BE2C (cell line): ENCODE results near the gene UGDH.

Experiments
- DNase-seq: peaks from one replicate; pipeline ENCODE4 v3.0.0-alpha.2; 2020
- H3K27me3 ChIP-seq: fragments of 250-450 bp; sonication (Bioruptor Pico); 2 replicates; pipeline ENCODE4 v1.5.1; 2020; ENCODE audit warnings: mild to moderate bottlenecking
- H3K36me3 ChIP-seq: fragments of 250-450 bp; sonication (Bioruptor Pico); 2 replicates; pipeline ENCODE4 v1.5.1; 2020; ENCODE audit warnings: mild to moderate bottlenecking
- H3K4me1 ChIP-seq: fragments of 250-450 bp; sonication (Bioruptor Pico); 2 replicates; pipeline ENCODE4 v1.5.1; 2020
- H3K4me3 ChIP-seq: 2 replicates; pipeline ENCODE4 v1.5.1; 2011; ENCODE audit warnings: low read depth, low read length
- H3K9me3 ChIP-seq: fragments of 250-450 bp; sonication (Bioruptor Pico); 2 replicates; pipeline ENCODE4 v1.5.1; 2020
- TF ChIP-seq, protein P1 (sequence below): IDR thresholded peaks from 2 replicates; pipeline ENCODE4 v1.5.1; 2012; ENCODE audit warnings: mild to moderate bottlenecking, low read depth, low read length

The UGDH gene

DNA sequence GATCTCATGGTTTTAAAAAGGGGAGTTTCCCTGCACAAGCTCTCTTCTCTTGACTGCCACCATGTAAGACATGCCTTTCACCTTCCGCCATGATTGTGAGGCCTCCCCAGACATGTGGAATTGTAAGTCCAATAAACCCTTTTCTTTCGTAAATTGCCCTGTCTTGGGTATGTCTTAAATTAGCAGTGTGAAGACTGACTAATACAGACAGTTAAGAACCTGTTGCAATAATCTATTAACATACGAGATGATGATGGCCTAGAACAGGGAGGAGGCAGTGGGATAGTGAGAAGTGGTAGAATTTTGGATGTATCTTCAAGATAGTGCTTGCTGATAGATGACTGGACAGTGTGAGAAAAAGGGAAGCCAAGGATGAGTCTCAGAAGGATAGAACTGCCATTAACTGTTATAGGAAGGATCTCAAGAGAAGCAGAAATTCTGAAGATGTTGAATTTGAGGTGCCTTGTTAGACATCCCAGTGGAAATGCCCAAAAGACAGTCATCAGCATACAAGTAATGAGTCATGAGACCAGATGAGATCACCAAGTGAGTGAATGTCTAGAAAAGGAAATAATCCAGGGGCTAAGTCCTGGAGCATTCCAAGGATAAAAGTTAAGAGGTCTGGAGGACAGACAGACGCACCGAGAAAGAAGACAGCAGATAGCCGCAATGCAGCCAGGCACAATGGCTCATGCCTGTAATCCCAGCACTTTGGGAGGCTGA, 38.8 kb upstream of the UGDH start:
- no peak overlapping the region for H3K4me3 ChIP-seq
- TF ChIP-seq, protein P1, sequence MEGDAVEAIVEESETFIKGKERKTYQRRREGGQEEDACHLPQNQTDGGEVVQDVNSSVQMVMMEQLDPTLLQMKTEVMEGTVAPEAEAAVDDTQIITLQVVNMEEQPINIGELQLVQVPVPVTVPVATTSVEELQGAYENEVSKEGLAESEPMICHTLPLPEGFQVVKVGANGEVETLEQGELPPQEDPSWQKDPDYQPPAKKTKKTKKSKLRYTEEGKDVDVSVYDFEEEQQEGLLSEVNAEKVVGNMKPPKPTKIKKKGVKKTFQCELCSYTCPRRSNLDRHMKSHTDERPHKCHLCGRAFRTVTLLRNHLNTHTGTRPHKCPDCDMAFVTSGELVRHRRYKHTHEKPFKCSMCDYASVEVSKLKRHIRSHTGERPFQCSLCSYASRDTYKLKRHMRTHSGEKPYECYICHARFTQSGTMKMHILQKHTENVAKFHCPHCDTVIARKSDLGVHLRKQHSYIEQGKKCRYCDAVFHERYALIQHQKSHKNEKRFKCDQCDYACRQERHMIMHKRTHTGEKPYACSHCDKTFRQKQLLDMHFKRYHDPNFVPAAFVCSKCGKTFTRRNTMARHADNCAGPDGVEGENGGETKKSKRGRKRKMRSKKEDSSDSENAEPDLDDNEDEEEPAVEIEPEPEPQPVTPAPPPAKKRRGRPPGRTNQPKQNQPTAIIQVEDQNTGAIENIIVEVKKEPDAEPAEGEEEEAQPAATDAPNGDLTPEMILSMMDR = no peak
- DNase-seq = no peak
- H3K9me3 ChIP-seq = no peaks in the 10 kb centered on the region
- no peaks in the 10 kb centered on the region for H3K36me3 ChIP-seq
- H3K27me3 ChIP-seq = no peaks in the 10 kb centered on the region
- no peaks in the 10 kb centered on the region; the same call in 1 of the 2 replicates for H3K4me1 ChIP-seq

DNA sequence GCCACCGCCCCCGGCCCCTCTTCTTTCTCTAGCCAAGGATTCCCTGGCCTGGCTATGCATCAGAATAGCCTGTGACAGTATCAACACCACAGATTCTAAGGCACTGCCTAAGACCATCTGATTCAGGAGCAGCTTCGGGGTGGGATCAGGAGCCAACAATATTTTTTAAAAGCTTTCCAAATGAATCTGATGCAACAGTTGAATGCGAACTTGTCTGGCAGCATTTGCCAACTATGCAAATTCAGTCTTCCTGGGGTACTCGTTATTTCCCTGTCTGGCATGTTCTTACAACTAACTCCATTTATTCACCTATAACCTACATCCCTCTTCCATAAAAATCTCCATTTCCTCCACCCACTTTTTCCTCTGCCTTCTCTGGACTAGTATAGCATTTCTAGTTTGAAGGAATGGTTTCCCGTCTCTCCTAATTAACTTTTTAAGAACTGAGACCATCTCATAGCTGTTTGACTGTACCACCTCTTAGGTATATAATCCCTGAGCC, 36.2 kb upstream of the UGDH start:
- Histone ChIP-seq H3K27me3 (no peaks in the 10 kb centered on the region), H3K4me3 (no peak overlapping the region), H3K4me1 (no peaks in the 10 kb centered on the region; the same call in 1 of the 2 replicates), H3K9me3 (no peaks in the 10 kb centered on the region), H3K36me3 (no peaks in the 10 kb centered on the region)
- no peak for DNase-seq
- TF ChIP-seq, protein P1 = no peak

DNA sequence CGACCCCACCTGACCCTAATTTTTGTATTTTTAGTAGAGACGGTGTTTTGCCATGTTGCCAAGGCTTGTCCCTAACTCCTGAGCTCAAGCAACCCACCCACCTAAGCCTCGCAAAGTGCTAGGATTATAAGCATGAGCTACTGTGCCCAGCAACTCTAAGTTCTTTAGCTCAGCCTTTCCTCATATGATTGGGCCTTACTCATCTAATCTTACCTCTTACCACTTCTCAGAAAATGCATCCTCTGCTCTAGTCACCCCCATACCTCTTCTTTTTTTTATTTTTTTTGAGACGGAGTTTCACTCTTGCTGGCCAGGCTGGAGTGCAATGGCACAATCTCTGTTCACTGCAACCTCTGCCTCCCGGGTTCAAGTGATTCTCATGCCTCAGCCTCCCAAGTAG, 35.6 kb upstream of the UGDH start:
- Histone ChIP-seq H3K4me3 (no peak overlapping the region), H3K9me3 (no peaks in the 10 kb centered on the region), H3K36me3 (no peaks in the 10 kb centered on the region), H3K4me1 (no peaks in the 10 kb centered on the region; the same call in 1 of the 2 replicates), H3K27me3 (no peaks in the 10 kb centered on the region)
- TF ChIP-seq, protein P1 = no peak
- DNase-seq = no peak

DNA sequence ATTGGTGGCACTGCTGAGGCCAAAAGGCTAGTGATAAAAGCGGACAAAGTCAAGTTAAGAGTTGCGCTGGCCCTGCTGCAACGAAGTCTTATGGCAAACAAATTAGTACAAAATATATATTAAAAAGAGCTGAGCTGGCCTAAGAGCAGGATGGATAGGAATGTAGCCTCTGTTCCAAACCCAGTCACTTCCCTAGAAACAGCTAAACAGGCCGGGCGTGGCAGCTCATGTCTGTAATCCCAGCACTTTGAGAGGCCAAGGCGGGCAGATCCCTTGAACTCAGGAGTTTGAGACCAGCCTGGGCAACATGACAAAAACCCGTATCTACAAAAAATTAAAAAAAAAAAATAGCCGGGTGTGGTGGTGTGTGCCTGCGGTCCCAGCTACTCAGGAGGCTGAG, 32.4 kb upstream of the UGDH start:
- DNase-seq = no peak
- Histone ChIP-seq H3K36me3 (no peaks in the 10 kb centered on the region), H3K4me1 (no peaks in the 10 kb centered on the region; the same call in 1 of the 2 replicates), H3K9me3 (no peaks in the 10 kb centered on the region), H3K4me3 (no peak overlapping the region), H3K27me3 (no peaks in the 10 kb centered on the region)
- TF ChIP-seq, protein P1 = no peak

DNA sequence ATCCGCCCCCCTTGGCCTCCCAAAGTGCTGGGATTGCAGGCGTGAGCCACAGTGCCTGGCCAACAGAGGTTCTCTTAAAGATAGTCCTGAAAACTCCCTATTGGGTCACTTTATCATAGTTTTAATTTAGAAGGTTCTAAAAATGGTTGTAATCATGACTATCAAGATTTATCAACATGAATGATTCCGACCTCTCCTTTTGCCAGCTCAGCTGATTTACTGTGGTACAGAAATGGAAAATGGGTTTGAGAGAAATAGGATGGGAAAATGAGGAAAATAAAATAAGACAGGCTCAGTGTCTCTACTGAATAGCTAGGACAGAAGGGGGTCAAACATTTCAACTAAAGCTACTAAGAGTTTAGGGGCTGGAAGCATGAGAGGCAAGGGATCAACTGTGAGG, 28.2 kb upstream of the UGDH start:
- Histone ChIP-seq H3K4me1 (no peaks in the 10 kb centered on the region), H3K36me3 (no peaks in the 10 kb centered on the region), H3K9me3 (no peaks in the 10 kb centered on the region), H3K27me3 (no peaks in the 10 kb centered on the region), H3K4me3 (no peak overlapping the region)
- TF ChIP-seq, protein P1 = no peak
- DNase-seq = no peak

DNA sequence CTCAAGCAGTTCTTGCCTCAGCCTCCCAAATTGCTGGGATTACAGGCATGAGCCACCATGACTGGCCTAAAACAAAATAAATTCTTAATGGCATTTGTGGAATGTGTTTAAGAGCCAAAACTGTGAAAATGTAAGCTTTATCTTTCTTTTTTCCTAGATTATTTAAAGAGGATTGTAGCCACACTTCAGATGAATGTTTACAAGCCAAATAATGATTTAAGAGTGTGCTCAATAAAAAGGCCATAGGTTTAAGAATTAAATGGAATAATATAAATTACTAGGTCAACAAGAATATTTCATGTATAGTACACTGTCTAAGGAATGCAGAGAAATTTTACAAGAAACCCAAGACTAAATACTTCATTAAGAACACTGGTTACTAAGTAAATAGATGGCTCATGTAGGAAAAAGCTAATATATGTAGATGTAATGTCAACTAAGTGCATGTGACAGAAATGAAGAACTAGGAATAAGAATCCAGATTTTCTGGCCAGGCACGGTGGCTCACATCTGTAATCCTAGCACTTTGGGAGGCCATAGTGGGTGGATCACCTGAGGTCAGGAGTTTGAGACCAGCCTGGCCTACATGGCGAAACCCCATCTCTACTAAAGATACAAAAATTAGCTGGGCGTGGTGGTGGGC, 21.3 kb upstream of the UGDH start:
- no peak overlapping the region for H3K4me3 ChIP-seq
- no peaks in the 10 kb centered on the region for H3K27me3 ChIP-seq
- TF ChIP-seq, protein P1 = no peak
- H3K4me1 ChIP-seq = no peaks in the 10 kb centered on the region; the same call in 1 of the 2 replicates
- no peaks in the 10 kb centered on the region for H3K9me3 ChIP-seq
- no peaks in the 10 kb centered on the region for H3K36me3 ChIP-seq
- DNase-seq = no peak
